GM18519 (cell line): Measurements from ENCODE around the gene ADGRV1.
"Not testable (repeated sequence)": the region's sequence is repeated elsewhere in the genome, so short reads cannot be mapped to it uniquely, and the experiment has no call there.

ENCODE experiments used
- ATAC-seq: cut with Tn5 transposase; IDR thresholded peaks from one replicate; pipeline ENCODE4 v1.9.1; 2021; ENCODE audit warnings: mild to moderate bottlenecking, moderate library complexity; ENCODE audit not compliant: unreplicated experiment, low FRiP score

Gene ADGRV1

DNA sequence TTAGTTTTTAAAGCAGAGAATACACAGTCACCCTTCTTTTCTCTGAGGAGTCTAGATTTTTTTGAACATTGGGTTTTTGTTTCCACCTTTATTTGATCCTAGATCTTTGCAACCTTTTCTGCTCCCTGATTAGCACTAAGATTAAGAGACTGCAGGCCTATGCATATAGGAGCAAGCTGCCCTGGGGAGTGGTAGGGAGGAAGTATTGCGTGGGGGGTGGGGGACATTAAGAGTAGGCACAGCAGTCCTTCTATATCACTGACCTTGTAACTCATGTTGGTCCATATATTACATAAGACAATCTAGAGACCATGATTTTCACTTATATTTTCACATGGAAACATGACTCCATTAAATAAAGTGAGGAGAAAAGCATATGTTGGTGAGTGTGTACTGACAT lies 149.1 kb downstream of the ADGRV1 start:
- ATAC-seq = no peak

DNA sequence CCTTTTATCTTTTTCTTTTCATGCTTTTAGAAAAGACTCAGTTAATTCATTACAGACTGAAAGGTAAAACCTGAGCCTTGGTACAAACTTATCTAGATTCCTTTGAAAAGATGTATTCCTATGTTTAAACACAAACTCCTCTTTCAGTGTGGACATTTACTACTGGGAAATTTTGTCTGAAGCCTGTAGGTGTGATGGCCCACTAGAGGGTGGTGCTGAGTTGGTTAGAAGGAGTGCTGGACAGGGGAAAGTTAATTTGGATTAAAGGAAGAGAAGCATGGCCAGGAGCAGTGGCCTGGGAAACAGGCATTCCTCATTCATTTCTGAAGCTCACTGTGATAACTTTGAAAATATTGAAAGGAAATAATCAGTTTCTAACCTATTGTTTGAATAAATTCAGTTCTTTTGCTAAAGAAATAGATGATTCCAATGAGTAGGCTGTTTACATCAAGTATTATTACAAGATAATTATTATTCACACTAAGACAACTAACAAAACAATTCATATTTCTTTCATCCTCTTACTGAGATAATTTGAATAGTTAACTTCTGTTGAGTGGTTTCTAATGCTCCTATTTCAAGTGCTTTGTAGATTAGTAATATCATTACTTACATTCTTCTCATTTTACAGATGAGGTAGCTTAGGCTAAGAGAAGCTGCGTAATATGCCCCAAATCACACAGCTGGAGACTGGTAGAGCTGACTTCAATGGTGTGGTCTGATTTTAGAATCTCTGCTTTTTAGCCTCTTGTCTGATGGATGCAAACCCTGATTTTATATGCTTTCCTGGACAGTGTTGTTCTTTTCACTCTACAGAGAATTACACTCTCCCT lies 150.9 kb downstream of the ADGRV1 start:
- ATAC-seq = peak; percentile 67

DNA sequence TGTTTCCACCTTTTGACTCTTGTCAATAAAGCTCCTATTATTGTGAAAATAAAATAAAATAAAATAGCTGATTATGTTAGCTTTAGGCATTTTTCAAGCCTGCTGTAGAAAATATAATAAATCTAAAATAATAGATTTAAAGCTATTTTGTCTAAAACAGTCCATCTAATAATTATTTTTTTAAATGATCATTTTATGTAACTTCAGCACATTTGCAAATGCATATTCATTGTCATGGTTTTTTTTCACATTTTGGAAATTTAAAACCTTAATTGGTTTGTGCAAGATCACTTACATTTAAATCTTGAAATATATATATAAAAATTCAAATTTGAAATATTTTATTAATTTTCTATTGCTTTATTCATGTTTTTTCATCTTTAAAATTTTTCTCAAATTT lies 159.8 kb downstream of the ADGRV1 start:
- ATAC-seq = no peak

DNA sequence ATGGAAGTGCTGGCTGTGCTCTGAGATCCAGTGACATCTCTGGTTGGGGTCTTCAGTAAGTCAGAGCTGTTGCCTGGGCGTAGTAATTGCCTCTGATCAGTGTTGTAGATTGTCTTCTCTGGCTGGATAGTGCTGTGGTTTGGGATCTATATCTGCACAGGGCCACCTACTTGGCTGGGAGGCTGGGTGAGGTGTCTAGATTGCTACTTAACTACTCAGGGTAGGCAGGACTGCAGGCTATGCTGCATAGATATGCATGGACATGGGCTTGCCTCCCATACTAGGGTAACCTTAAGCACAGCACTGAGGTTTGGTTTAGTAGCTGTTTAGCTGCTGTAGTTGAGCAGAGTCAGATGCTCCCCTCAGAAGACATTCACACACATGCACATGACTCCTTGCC lies 181.0 kb downstream of the ADGRV1 start:
- ATAC-seq = no peak

DNA sequence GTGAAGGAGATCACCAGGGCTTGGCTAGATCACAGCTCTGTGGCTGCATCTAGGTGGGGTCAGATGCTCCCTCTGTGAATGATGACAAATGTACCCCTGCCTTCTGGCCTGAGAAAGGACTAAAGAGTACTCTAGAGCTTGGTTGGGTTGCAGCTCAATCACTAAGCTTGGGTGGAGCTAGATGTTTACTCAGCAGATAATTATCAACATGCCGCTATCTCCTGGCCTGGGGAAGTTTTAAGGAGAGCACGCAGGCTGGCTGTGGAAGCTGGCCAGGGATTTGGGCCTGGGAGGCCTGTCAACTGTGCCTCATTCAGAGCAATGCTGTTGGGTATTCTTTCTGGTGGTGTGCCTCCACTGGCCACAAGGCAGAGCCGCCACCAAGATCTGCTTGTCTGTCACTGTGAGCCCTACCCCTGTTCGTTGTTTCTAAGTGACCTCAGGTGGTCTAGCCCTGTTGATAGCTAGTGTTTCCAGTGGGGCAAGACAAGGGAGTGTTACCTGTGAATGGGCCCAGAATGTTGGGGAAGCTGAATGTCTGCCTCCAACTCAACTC lies 181.7 kb downstream of the ADGRV1 start:
- ATAC-seq = no peak

DNA sequence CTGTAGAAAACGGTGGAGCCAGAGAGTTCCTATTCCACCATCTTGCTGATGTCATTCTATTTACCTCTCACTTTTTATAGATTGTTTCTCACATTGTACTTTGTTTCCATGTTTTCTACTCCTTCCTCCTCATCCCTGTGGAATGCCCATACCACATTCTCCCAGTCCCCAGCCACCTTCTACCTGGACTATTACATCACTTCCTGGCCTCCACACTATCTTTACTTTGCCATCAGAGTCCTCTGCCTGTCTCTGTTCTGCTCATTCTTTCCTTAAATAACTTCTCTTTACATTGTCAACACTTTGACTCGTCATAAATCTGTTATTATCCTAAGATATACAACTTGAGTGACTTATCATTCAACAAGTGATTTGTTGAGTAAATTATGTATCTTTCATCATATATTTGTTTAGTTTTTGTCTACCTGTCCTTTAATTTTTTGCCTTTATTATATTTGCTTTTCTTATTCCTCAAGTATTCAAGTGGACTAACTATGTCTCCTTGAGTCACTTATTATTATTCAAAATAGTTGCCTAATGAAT lies 182.5 kb downstream of the ADGRV1 start:
- no peak for ATAC-seq

DNA sequence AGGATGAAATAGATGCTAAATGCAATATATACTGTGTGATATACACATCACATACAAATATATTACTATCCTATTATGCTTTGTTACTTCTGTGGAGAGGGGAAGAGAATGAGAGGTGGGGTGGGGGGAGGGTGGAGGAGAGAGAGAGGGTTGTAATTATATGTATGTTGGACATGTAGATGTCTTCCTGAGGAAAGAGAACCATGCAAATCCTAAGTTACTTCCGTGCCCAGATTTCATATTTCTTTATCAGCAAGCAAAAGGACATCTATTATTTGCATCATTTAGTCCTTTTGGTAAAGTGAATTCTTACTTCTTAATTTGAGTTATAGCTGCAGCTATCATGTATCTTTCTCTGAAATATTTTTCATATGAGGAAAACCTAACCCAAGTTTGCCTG lies 187.5 kb downstream of the ADGRV1 start:
- no peak for ATAC-seq

DNA sequence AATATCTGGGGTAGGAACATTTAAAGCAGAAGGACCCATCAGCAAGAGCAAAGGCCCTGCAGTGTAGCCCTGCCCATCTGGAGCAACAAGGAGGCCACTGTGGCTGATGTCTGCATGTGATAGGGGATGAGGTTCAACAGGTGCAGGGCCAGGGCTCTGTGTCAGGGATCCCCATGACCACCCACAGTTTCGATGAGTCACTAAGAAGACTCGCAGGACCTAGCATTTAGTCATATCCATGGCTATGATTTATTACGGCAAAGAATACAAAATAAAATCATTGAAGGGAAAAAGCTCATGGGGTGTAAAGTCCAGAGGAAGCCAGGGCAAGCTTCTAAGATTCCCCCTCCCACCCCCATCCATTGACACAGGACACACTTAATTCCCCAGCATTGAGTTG lies 188.6 kb downstream of the ADGRV1 start:
- ATAC-seq = no peak

DNA sequence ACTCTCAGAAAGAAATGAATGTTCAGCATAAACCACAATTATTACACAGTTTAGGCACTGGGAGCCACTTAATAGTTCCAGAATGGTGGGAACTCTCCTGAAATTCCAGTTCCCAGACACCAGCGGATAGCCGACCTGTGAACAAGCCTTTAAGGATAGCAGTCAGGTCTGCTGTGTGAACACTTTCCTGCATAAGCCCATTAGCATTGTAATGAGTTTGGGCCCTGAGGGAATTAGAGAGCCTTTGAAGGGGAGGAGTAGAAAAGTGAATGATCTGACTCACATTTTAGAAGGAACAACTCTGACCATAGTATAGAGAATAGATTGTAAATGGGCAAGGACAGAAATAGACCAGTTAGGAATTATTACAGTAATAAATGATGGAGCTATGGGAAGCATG lies 189.1 kb downstream of the ADGRV1 start:
- ATAC-seq = no peak

DNA sequence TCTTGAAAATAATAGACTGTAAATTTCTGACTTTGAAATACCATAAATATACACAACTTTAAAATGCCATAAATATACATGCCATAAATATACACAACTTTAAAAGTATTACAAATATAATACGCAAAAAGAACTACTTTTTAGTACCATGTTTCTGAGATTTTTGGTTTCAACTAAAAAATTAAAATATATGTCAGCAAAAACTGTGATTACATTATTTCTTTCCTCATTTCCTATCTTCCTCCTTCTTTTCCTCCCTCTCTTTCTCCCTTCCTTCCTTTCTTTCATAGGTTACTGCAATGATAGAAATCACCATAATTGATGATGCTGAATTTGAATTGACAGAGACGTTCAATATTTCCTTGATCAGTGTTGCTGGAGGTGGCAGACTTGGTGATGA lies 200.5 kb downstream of the ADGRV1 start:
- ATAC-seq = no peak

DNA sequence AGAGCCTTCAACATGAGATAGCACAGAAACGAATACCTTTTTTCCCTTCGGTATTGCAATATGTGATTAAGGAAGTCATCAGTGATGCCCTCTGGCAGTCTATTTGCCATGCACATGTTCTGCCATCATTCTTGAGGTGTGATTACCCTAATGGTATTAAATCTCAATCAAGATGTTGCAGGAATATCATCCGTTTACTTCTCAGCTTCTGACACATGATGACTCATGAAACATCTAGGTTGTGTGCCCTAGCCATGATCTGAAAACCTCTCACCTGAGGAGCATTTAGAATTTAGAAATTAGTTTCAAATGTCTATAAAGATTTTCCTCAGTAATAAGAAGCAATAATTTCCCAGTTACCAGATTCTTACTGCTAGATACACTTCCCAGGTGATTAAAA lies 209.1 kb downstream of the ADGRV1 start:
- no peak for ATAC-seq

DNA sequence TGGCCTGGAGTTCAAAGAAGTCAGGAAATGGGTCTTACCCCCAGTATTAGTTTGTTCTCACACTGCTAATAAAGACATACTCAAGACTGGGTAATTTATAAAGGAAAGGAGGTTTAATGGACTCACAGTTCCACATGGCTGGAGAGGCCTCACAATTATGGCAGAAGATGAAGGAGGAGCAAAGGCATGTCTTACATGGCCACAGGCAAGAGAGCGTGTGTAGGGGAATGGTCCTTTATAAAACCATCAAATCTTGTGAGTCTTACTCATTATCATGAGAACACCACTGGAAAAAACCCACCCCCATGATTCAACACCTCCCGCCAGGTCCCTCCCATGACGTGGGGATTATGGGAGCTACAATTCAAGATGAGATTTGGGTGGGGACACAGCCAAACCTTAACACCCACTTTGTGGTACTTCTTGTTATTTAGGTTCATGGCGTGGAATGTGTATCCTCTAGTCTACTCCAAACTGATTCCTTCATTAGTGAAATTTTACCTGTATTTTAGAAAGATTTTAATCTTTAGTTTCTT lies 211.5 kb downstream of the ADGRV1 start:
- not testable (repeated sequence) for ATAC-seq

DNA sequence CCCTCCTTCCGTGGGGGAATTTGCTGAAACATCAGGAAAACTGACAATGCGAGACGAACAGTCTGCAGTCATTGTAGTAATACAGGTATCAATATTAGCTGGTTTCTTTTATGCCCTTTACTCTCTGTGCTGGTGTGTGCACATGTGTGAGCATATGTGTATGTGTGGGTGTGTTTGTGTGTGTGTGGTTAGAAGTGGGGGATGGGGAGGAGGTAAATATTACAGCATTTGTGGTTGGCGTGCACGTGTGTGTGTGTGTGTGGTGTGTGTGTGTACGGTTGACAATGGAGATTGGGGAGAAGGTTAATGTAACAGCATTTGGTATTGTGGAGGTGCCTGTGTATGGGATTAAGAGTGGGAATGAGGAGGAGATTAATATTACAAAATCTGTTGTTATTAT lies 219.4 kb downstream of the ADGRV1 start:
- ATAC-seq = no peak

DNA sequence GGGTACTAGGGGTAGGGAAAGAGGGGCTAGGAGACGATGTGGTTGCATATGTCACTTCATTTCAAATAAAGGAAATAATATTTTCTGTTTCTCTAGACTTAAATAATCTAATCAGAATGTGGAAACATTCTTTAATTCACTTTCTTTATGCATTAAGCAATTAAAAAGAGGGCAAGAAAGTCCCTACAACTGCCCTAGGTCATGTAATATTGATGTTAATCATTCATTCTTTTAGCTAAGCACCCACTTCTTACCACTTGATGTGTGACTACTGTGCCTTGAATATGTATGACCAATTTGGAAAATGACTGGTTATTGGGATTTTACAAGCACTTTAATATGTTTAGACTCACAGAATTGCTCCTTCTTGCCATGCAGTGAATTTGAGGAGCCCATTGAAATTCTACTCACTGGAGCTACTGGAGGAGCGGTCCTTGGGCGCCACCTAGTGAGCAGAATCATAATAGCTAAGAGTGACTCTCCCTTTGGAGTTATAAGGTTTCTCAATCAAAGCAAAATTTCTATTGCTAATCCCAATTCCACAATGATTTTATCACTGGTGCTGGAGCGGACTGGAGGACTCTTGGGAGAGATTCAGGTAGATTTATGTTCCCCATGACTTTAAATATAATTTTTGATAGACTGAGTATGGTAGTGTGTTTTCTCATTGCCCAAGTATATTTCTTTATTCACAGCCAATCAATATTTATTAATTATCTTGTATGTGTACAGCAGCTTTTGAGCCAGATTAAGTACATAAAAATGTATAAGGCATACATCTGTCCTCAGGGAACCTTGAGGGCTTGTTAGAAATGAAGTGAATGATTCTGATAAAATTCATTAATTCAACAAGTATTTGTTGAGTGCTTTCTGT lies 225.1 kb downstream of the ADGRV1 start:
- peak; percentile 90 for ATAC-seq

DNA sequence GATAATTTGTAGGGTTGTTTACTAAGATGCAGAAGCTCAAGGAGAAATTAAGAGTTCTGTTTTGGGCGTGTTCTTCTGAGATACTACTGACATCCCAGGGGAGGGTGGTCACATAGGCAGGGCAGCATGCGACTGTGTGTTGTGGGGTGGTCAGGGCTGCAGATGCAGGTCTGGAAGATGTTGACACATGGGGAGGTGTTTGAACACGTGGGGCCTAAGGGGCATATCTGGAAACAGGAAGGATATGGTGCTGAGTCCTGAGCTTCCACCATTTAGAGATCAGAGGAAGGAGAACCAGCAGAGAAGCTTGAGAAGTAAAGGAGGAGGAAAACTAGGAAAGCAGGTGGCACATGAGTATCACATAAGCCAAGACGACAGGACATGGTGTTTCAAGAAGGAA lies 228.2 kb downstream of the ADGRV1 start:
- no peak for ATAC-seq

DNA sequence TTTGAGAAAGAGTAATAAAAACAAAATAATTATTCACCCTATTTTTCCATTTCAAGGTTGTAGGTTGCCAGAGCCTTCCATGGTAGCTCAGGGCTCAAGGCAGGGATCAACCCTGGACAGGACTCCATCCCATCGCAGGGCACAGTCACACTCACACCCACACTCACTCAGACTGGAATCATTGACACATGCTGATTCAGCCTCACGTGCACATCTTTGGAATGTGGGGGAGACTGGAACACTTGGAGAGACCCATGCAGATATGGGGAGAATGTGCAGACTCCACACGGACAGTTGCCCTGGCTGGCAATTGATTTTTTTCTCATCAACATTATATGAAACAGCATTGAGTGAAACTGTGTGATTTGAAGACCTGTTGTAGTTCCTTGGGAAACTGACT lies 234.1 kb downstream of the ADGRV1 start:
- ATAC-seq = no peak

DNA sequence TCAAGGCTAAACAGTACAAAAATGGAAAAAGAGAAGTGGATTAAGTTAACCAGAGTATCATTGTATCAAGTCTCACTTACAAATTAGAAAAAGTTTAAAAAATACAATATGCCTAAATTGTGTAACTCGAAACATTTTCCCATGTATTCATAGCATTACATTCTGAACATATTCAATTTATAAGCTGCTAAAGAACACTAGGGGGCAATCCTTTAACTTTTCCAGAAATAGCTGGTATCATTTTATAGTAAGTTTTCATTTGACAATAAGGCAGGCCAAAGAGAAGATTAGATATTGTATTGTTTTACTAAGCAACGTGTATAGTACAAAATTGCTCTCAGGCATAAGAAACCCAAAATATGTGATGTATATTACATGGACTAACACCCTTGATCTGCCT lies 234.6 kb downstream of the ADGRV1 start:
- ATAC-seq = no peak

DNA sequence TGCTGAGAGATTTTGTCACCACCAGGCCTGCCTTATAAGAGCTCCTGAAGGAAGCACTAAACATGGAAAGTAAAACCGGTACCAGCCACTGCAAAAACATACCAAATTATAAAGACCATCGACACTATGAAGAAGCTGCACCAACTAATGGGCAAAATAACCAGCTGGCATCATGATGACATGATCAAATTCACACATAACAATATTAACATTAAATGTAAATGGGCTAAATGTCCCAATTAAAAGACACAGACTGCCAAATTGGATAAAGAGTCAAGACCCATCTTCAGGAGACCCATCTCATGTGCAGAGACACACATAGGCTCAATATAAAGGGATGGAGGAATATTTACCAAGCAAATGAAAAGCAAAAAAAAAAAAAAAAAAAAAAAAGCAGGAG lies 238.3 kb downstream of the ADGRV1 start:
- ATAC-seq = not testable (repeated sequence)

DNA sequence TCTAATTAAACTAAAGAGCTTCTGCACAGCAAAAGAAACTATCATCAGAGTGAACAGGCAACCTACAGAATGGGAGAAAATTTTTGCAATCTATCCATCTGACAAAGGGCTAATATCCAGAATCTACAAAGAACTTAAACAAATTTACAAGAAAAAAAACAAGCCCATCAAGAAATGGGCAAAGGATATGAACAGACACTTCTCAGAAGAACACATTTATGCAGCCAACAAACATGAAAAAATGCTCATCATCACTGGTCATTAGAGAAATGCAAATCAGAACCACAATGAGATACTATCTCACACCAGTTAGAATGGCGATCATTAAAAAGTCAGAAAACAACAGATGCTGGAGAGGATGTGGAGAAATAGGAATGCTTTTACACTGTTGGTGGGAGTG lies 241.5 kb downstream of the ADGRV1 start:
- not testable (repeated sequence) for ATAC-seq

DNA sequence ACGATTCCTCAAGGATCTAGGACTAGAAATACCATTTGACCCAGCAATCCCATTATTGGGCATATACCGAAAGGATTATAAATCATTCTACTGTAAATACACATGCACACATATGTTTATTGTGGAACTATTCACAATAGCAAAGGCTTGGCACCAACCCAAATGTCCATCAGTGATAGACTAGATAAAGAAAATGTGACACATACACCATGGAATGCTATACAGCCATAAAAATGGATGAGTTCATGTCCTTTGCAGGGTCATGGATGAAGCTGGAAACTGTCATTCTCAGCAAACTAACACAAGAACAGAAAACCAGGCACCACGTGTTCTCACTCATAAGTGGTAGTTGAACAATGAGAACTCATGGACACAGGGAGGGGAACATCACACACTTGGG lies 241.9 kb downstream of the ADGRV1 start:
- ATAC-seq = not testable (repeated sequence)
